SKM-1 (cell line): ENCODE results near the gene C2CD2.

Source experiments
- DNase-seq: peaks from one replicate; lab custom pipeline; 2025; ENCODE audit not compliant: unreplicated experiment; lab: John Stamatoyannopoulos, UW

Gene C2CD2

GRCh38 chr21:41890355-41890754 is 63.5 kb downstream of the C2CD2 start:
- DNase-seq: no peak

GRCh38 chr21:41888749-41889376 is 65.0 kb downstream of the C2CD2 start:
- DNase-seq: no peak

GRCh38 chr21:41887667-41888066 is 66.2 kb downstream of the C2CD2 start:
- no peak for DNase-seq

- DNase-seq: no peak
Observed at GRCh38 chr21:41886328-41886727, 67.5 kb downstream of the C2CD2 start.

GRCh38 chr21:41885341-41886024 is 68.3 kb downstream of the C2CD2 start:
- DNase-seq: no peak

GRCh38 chr21:41884501-41885030 is 69.3 kb downstream of the C2CD2 start:
- no peak for DNase-seq

GRCh38 chr21:41883582-41883981 is 70.2 kb downstream of the C2CD2 start:
- DNase-seq: no peak

- no peak for DNase-seq
Observed at GRCh38 chr21:41881051-41881450, 72.8 kb downstream of the C2CD2 start.

- DNase-seq: no peak
Observed at GRCh38 chr21:41880153-41880552, 73.7 kb downstream of the C2CD2 start.

GRCh38 chr21:41879190-41879998 is 74.4 kb downstream of the C2CD2 start, which contains the start of gene PRDM15:
Gene PRDM15, minus strand, starts transcription at chr21:41879344. Its CDS starts 18,981 bp downstream, at chr21:41860363.
- peak; percentile 36 for DNase-seq

- peak; percentile 36 for DNase-seq
Observed at GRCh38 chr21:41878831-41879189, 75.0 kb downstream of the C2CD2 start.

GRCh38 chr21:41877901-41878830 is 75.7 kb downstream of the C2CD2 start:
- DNase-seq: no peak

- no peak for DNase-seq
Observed at GRCh38 chr21:41876928-41877652, 76.7 kb downstream of the C2CD2 start.

GRCh38 chr21:41876396-41876795 is 77.4 kb downstream of the C2CD2 start:
- DNase-seq: no peak

- DNase-seq: no peak
Observed at GRCh38 chr21:41875086-41875485, 78.7 kb downstream of the C2CD2 start.

- DNase-seq: no peak
Observed at GRCh38 chr21:41874611-41875010, 79.2 kb downstream of the C2CD2 start.

GRCh38 chr21:41873426-41873825 is 80.4 kb downstream of the C2CD2 start:
- no peak for DNase-seq

GRCh38 chr21:41873005-41873404 is 80.8 kb downstream of the C2CD2 start:
- no peak for DNase-seq

- DNase-seq: no peak
Observed at GRCh38 chr21:41871293-41872030, 82.4 kb downstream of the C2CD2 start.
